PC-3 (cell line): ENCODE data around the gene ME2. TPM values are rescaled to one million over a fixed set of nuclear protein-coding genes. Genes with fewer than 3 reads are reported as not detected.

Experiments
- ATAC-seq: fragments of 200-7000 bp; cut with Tn5 transposase; 2 replicates; pipeline ENCODE4 v1.9.1; 2020; ENCODE audit warnings: mild to moderate bottlenecking, moderate library complexity
- BruUV-seq: library from RNA; stranded (reverse); fragments of 400-500 nt; replicated peaks from 2 replicates; lab custom pipeline; 2021; lab: Mats Ljungman, UMichigan
- CTCF ChIA-PET: fragments of 300-600 bp; sonication (Branson Sonifier 250); formaldehyde crosslinking; loops from one replicate; lab custom pipeline; 2022; ENCODE audit warnings: antibody characterized with exemption; lab: Charles Lee
- POLR2A ChIA-PET: fragments of 300-600 bp; sonication (Branson Sonifier 250); formaldehyde crosslinking; loops from one replicate; lab custom pipeline; 2022; ENCODE audit warnings: antibody characterized with exemption; ENCODE audit not compliant: unreplicated experiment; lab: Charles Lee
- DNase-seq: peaks from one replicate; pipeline ENCODE4 v3.0.0-alpha.2; 2015
- H2AFZ ChIP-seq: fragments of 300-600 bp; sonication (generic); 2 replicates; pipeline ENCODE4 v1.6.0; 2016; ENCODE audit warnings: antibody characterized with exemption, low read length
- H3F3A ChIP-seq: fragments of 300-600 bp; sonication (generic); one replicate; pipeline ENCODE4 v1.6.0; 2017; ENCODE audit warnings: antibody characterized with exemption, low read length, control low read depth, mild to moderate bottlenecking; ENCODE audit not compliant: unreplicated experiment
- H3K27ac ChIP-seq: fragments of 300-600 bp; sonication (generic); 2 replicates; pipeline ENCODE4 v1.5.1; 2016; ENCODE audit warnings: mild to moderate bottlenecking, low read length
- H3K27me3 ChIP-seq: fragments of 300-600 bp; sonication (generic); 2 replicates; pipeline ENCODE4 v1.6.1; 2016; ENCODE audit warnings: low read length, mixed read lengths
- H3K36me3 ChIP-seq: fragments of 300-600 bp; sonication (generic); 2 replicates; pipeline ENCODE4 v1.6.1; 2016; ENCODE audit warnings: low read depth, mixed run types, low read length, mixed read lengths
- H3K4me1 ChIP-seq: fragments of 300-600 bp; sonication (generic); 2 replicates; pipeline ENCODE4 v1.5.1; 2016; ENCODE audit warnings: low read length; ENCODE audit not compliant: insufficient read depth
- H3K4me2 ChIP-seq: fragments of 300-600 bp; sonication (generic); 2 replicates; pipeline ENCODE4 v1.6.0; 2016; ENCODE audit warnings: low read length
- H3K4me3 ChIP-seq: fragments of 300-600 bp; sonication (generic); 2 replicates; pipeline ENCODE4 v1.5.1; 2016; ENCODE audit warnings: mild to moderate bottlenecking, low read length, mixed read lengths
- H3K79me2 ChIP-seq: fragments of 300-600 bp; sonication (generic); 2 replicates; pipeline ENCODE4 v1.6.1; 2017; ENCODE audit warnings: low read length, mixed read lengths
- H3K9ac ChIP-seq: fragments of 300-600 bp; sonication (generic); 2 replicates; pipeline ENCODE4 v1.6.0; 2016; ENCODE audit warnings: mild to moderate bottlenecking, low read length
- H3K9me2 ChIP-seq: fragments of 300-600 bp; sonication (generic); replicated peaks from 2 replicates; pipeline ENCODE4 v1.6.1; 2016; ENCODE audit warnings: mixed run types, low read length, mixed read lengths
- H3K9me3 ChIP-seq: fragments of 300-600 bp; sonication (generic); 2 replicates; pipeline ENCODE4 v1.6.1; 2016; ENCODE audit warnings: low read length, mixed read lengths
- H4K20me1 ChIP-seq: fragments of 300-600 bp; sonication (generic); 2 replicates; pipeline ENCODE4 v1.6.1; 2016; ENCODE audit warnings: low read length, mixed read lengths
- EZH2 ChIP-seq: fragments of 300-600 bp; sonication (generic); IDR thresholded peaks from one replicate; pipeline ENCODE4 v1.6.1; 2017; ENCODE audit warnings: antibody characterized with exemption, mild to moderate bottlenecking, low read length; ENCODE audit not compliant: unreplicated experiment
- EZH2phosphoT487 ChIP-seq: fragments of 300-600 bp; sonication (generic); IDR thresholded peaks from 2 replicates; pipeline ENCODE4 v1.6.1; 2018; ENCODE audit warnings: mild to moderate bottlenecking, antibody characterized with exemption, low read length, borderline replicate concordance
- intact Hi-C: fragments of 100-400 bp; cut with micrococcal nuclease; formaldehyde crosslinking; loops from 2 replicates; pipeline ENCODE4 v1.9.0; 2023
- total RNA-seq: library from RNA; depleted of rRNA; stranded (reverse); fragments of >200 nt; gene quantifications from 2 replicates; pipeline ENCODE4 v1.2.3, GENCODE V29; 2014
- TF ChIP-seq, protein P1 (sequence below): fragments of 300-600 bp; sonication (generic); conservative IDR thresholded peaks from 2 replicates; pipeline ENCODE4 v1.5.1; 2017; ENCODE audit warnings: antibody characterized with exemption, low read depth, mild to moderate bottlenecking, low read length

The ME2 gene
- total RNA-seq, 1 experiment from 2014 or later = 29.1 TPM

DNA sequence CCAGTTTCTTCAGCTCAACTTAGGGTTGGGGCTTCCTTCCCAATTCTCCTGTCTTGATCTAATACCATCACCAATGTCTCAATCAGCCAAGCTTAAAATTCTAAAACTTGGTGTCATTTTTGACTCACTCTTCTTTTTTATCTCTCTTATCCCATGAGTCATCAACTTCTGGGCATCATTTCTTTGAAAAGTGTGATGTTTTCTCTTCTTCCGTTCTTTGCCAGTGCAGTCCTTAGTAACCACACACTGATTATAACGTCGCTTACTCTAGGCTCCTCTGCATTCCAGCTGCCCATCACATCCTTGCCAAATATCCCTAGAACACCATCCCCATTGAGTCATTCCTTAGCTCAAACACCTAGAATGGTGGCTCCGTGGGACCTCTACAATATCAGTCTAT is 31.7 kb upstream of the ME2 start:
- no peak for DNase-seq
- H4K20me1 ChIP-seq = no peaks in the 10 kb centered on the region
- H3K4me3 ChIP-seq = no peak overlapping the region
- H3K27ac ChIP-seq = no peak overlapping the region
- no peak overlapping the region for H3K9ac ChIP-seq
- TF ChIP-seq EZH2phosphoT487 = no peak
- TF ChIP-seq EZH2 = no peak
- TF ChIP-seq, protein P1, sequence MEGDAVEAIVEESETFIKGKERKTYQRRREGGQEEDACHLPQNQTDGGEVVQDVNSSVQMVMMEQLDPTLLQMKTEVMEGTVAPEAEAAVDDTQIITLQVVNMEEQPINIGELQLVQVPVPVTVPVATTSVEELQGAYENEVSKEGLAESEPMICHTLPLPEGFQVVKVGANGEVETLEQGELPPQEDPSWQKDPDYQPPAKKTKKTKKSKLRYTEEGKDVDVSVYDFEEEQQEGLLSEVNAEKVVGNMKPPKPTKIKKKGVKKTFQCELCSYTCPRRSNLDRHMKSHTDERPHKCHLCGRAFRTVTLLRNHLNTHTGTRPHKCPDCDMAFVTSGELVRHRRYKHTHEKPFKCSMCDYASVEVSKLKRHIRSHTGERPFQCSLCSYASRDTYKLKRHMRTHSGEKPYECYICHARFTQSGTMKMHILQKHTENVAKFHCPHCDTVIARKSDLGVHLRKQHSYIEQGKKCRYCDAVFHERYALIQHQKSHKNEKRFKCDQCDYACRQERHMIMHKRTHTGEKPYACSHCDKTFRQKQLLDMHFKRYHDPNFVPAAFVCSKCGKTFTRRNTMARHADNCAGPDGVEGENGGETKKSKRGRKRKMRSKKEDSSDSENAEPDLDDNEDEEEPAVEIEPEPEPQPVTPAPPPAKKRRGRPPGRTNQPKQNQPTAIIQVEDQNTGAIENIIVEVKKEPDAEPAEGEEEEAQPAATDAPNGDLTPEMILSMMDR = no peak
- no peaks in the 10 kb centered on the region for H3K27me3 ChIP-seq
- H3K4me2 ChIP-seq = no peak overlapping the region
- H3K9me3 ChIP-seq = no peaks in the 10 kb centered on the region
- intact Hi-C loops = no loop called here
- no peaks in the 10 kb centered on the region for H3K79me2 ChIP-seq
- no TSS peak for BruUV-seq
- ATAC-seq = no peak
- H3K9me2 ChIP-seq = no peaks in the 10 kb centered on the region
- POLR2A ChIA-PET = no interaction called here
- CTCF ChIA-PET = no interaction called here
- H2AFZ ChIP-seq = no peak overlapping the region
- no peaks in the 10 kb centered on the region for H3K36me3 ChIP-seq
- no peaks in the 10 kb centered on the region for H3K4me1 ChIP-seq
- no peaks in the 10 kb centered on the region for H3F3A ChIP-seq

DNA sequence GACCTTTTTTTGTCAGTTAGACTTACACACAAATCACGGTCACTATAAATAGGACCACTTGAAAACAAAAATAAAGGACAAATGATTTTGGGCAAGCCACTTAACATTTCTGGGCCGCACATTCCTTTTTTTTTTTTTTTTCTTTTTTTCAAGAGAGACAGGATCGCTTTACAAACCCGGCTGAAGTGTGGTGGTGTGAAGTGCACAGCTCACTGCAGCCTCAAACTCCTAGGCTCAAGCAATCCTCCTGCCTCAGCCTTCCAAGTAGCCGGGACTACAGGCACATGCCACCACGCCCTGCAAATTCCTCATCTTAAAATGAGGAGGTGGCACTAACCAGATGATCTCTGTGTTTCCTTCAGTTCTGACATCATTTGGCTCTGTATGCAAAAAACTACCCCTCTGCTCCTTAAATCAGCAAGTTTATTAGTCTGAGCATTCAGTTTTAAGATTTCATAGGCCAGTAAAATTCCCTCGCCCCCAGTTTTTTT is 30.8 kb upstream of the ME2 start:
- POLR2A ChIA-PET = no interaction called here
- Histone ChIP-seq H3K36me3 (no peaks in the 10 kb centered on the region), H3K79me2 (no peaks in the 10 kb centered on the region), H3K4me1 (no peaks in the 10 kb centered on the region), H4K20me1 (no peaks in the 10 kb centered on the region), H3K9me2 (no peaks in the 10 kb centered on the region), H3K4me2 (no peak overlapping the region), H2AFZ (no peak overlapping the region), H3K27me3 (no peaks in the 10 kb centered on the region), H3K27ac (no peak overlapping the region), H3K9me3 (no peaks in the 10 kb centered on the region), H3F3A (no peaks in the 10 kb centered on the region), H3K4me3 (no peak overlapping the region), H3K9ac (no peak overlapping the region)
- no TSS peak for BruUV-seq
- intact Hi-C loops = no loop called here
- CTCF ChIA-PET = no interaction called here
- no peak for DNase-seq
- ATAC-seq = no peak
- TF ChIP-seq EZH2phosphoT487 (no peak), EZH2 (no peak)
- TF ChIP-seq, protein P1 = no peak

DNA sequence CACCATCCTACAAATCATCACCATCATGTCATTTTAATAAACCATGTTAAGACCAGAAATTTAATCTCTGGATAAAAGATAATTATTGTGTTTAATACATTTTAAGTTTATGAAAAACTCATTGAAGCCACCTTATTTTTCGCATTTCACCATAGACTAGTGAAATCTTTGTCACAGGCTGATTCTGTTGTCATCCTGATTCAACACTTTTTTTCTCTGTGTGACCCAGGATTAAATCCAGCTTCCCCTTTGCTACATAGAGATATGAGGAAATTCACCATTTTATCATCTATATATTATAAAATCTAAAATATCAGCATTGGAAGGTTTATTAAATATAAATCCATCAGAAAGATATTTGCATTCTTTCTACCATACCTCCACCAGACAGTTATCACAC is 29.9 kb upstream of the ME2 start:
- BruUV-seq = no TSS peak
- no peaks in the 10 kb centered on the region for H3K4me1 ChIP-seq
- no peak overlapping the region for H3K27ac ChIP-seq
- no peak overlapping the region for H3K4me2 ChIP-seq
- no peaks in the 10 kb centered on the region for H3K27me3 ChIP-seq
- no peaks in the 10 kb centered on the region for H3K36me3 ChIP-seq
- no peaks in the 10 kb centered on the region for H3K79me2 ChIP-seq
- no peaks in the 10 kb centered on the region for H3F3A ChIP-seq
- POLR2A ChIA-PET = no interaction called here
- DNase-seq (no peak), ATAC-seq (no peak)
- no peaks in the 10 kb centered on the region for H3K9me3 ChIP-seq
- CTCF ChIA-PET = no interaction called here
- intact Hi-C loops = no loop called here
- no peak for TF ChIP-seq EZH2phosphoT487
- TF ChIP-seq EZH2 = no peak
- TF ChIP-seq, protein P1 = no peak
- no peak overlapping the region for H3K4me3 ChIP-seq
- H3K9ac ChIP-seq = no peak overlapping the region
- no peaks in the 10 kb centered on the region for H3K9me2 ChIP-seq
- no peaks in the 10 kb centered on the region for H4K20me1 ChIP-seq
- H2AFZ ChIP-seq = no peak overlapping the region
